Measurements from ENCODE around the gene PDCD10.

GRCh38 chr3:167729591-167729990, 5.1 kb downstream of the PDCD10 start:
- TF ChIP-seq CEBPB (IDR thresholded peaks at IDR 0.05) (no peak), TEAD4 (IDR thresholded peaks at IDR 0.05) (no peak), YY1 (IDR thresholded peaks at IDR 0.05; ENCODE audit: low read depth) (no peak)
